Cardiac atrium fibroblast (primary cell): ENCODE measurements around the gene OGFOD1. TPM values are rescaled to one million over a fixed set of nuclear protein-coding genes. Genes with fewer than 3 reads are reported as not detected.

Experiments used
- total RNA-seq: library from RNA; depleted of rRNA; stranded (reverse); fragments of >200 nt; gene quantifications from 2 replicates; pipeline ENCODE4 v1.2.3, GENCODE V29; 2015

OGFOD1 gene
- 40.3 and 78.2 TPM in 2 replicates for total RNA-seq

DNA sequence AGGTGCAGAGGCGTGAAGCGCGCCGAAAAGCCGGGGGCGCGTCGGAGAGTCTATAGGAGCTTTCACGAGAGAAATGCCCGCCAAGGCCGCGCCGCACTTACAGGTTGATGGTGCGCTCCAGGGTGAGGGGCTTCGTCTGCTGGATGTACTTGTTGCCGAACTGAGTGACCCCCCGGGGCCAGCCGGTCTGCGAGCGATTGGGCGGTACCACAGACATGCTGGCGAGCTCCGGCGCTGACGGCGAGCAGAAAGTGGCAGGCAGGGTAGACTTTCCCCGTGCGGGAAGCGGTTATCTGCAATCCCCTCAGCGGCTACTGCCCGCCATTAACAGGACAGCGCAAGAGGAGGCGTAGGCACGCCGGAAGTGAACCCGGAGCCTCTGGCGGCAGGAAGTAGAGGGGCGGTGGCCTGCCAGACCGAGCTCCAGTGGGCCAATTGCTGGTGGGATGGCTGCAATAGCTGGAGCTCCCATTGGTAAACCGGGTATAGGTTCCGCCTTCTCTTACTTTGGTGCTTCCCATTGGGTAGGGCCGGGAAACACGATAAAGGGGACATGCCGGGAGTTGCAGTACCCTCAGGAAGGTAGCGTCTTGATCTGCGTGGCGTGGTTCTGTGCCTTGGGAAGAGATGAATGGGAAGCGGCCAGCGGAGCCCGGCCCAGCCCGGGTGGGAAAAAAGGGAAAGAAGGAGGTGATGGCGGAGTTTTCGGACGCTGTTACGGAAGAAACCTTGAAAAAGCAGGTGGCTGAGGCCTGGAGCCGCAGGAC lies at the start of gene OGFOD1, which contains the start of gene NUDT21:
TSS of gene OGFOD1 (plus strand) at position 569 of the 767 bp plus-strand sequence. CDS start at position 628, 59 bp downstream.
TSS of gene NUDT21 (minus strand) at position 347 of the 767 bp plus-strand sequence. CDS start at position 217, 130 bp downstream.

GRCh38 chr16:56425439-56425832 lies 25.9 kb upstream of the OGFOD1 start, which contains the start of gene AMFR:
Gene AMFR (minus strand): TSS chr16:56425545. CDS start chr16:56425327, 218 bp downstream.

GRCh38 chr16:56519459-56520250 lies 68.3 kb downstream of the OGFOD1 start, which contains the start of gene BBS2:
Gene BBS2 (minus strand): TSS chr16:56520024. CDS start chr16:56519862, 162 bp downstream.

Other genes starting within 250 kb of the OGFOD1 start
- gene AMFR, start 26.0 kb upstream of the OGFOD1 start, total RNA-seq: 107 and 127 TPM in 2 replicates
- gene NUDT21, start 222 bp upstream of the OGFOD1 start, total RNA-seq: 60.9 and 80.9 TPM in 2 replicates
- 28.7 and 48.4 TPM in 2 replicates for gene BBS2, start 68.5 kb downstream of the OGFOD1 start, total RNA-seq
- gene MT4, start 113.5 kb downstream of the OGFOD1 start, total RNA-seq: not detected in 2 replicates
- gene MT3, start 138.0 kb downstream of the OGFOD1 start, total RNA-seq: 0.81 TPM in 1 of 2 replicates, not detected in the other
- 54.9 and 221 TPM in 2 replicates for gene MT2A, start 157.0 kb downstream of the OGFOD1 start, total RNA-seq
- gene MT1E, start 174.2 kb downstream of the OGFOD1 start, total RNA-seq: 44.0 and 78.9 TPM in 2 replicates
- 0.18 and 0.32 TPM in 2 replicates for gene MT1M, start 181.1 kb downstream of the OGFOD1 start, total RNA-seq
- 5.7 and 6.9 TPM in 2 replicates for gene MT1A, start 187.1 kb downstream of the OGFOD1 start, total RNA-seq
- not detected in 2 replicates for gene MT1B, start 200.3 kb downstream of the OGFOD1 start, total RNA-seq
- gene MT1F, start 206.4 kb downstream of the OGFOD1 start, total RNA-seq: 0.18 TPM in 1 of 2 replicates, not detected in the other
- gene MT1G, start 216.5 kb downstream of the OGFOD1 start, total RNA-seq: not detected in 2 replicates
- gene MT1H, start 218.3 kb downstream of the OGFOD1 start, total RNA-seq: not detected in 2 replicates
- 63.2 and 353 TPM in 2 replicates for gene MT1X, start 230.9 kb downstream of the OGFOD1 start, total RNA-seq